H9 (cell line): ENCODE data around the gene HERC3. TPM values are rescaled to one million over a fixed set of nuclear protein-coding genes. Genes with fewer than 3 reads are reported as not detected.

Experiments
- DNase-seq: peaks from one replicate; pipeline ENCODE4 v3.0.0-alpha.2; 2017
- H2AFZ ChIP-seq: one replicate; pipeline ENCODE4 v1.6.1; 2013; ENCODE audit warnings: mild to moderate bottlenecking, low read length, control low read depth, moderate library complexity
- H2AK5ac ChIP-seq: 2 replicates; pipeline ENCODE4 v1.6.1; 2013; ENCODE audit warnings: low read length, control low read depth, mixed read lengths; ENCODE audit not compliant: insufficient read length
- H2BK120ac ChIP-seq: one replicate; pipeline ENCODE4 v1.6.1; 2013; ENCODE audit warnings: low read depth, mild to moderate bottlenecking, low read length, control low read depth, inconsistent platforms; ENCODE audit not compliant: poor library complexity, severe bottlenecking
- H2BK12ac ChIP-seq: 2 replicates; pipeline ENCODE4 v1.6.1; 2013; ENCODE audit warnings: low read length, control low read depth, mixed read lengths, low read depth; ENCODE audit not compliant: insufficient read length
- H2BK15ac ChIP-seq: 2 replicates; pipeline ENCODE4 v1.6.1; 2013; ENCODE audit warnings: low read depth, low read length, control low read depth
- H2BK20ac ChIP-seq: one replicate; pipeline ENCODE4 v1.6.1; 2013; ENCODE audit warnings: low read depth, mild to moderate bottlenecking, low read length, control low read depth, inconsistent platforms; ENCODE audit not compliant: poor library complexity, severe bottlenecking
- H2BK5ac ChIP-seq: 2 replicates; pipeline ENCODE4 v1.6.1; 2013; ENCODE audit warnings: low read length, control low read depth, mixed read lengths; ENCODE audit not compliant: insufficient read length
- H3K14ac ChIP-seq: 2 replicates; pipeline ENCODE4 v1.6.1; 2013; ENCODE audit warnings: low read length, control low read depth; ENCODE audit not compliant: insufficient read depth
- H3K18ac ChIP-seq: 2 replicates; pipeline ENCODE4 v1.6.1; 2013; ENCODE audit warnings: low read depth, mild to moderate bottlenecking, mixed read lengths, low read length, control low read depth; ENCODE audit not compliant: insufficient read length
- H3K23ac ChIP-seq: 2 replicates; pipeline ENCODE4 v1.6.1; 2013; ENCODE audit warnings: low read length, control low read depth, mixed read lengths, low read depth; ENCODE audit not compliant: insufficient read length
- H3K23me2 ChIP-seq: 2 replicates; pipeline ENCODE4 v1.6.1; 2013; ENCODE audit warnings: low read depth, mild to moderate bottlenecking, mixed read lengths, low read length, control low read depth; ENCODE audit not compliant: insufficient read length, poor library complexity, severe bottlenecking
- H3K27ac ChIP-seq: 2 replicates; pipeline ENCODE4 v1.5.1; 2013; ENCODE audit warnings: low read length, control low read depth, mixed read lengths, low read depth; ENCODE audit not compliant: insufficient read length
- H3K27me3 ChIP-seq: 2 replicates; pipeline ENCODE4 v1.6.1; 2013; ENCODE audit warnings: low read length, control low read depth, inconsistent platforms; ENCODE audit not compliant: insufficient read depth
- H3K4ac ChIP-seq: 2 replicates; pipeline ENCODE4 v1.6.1; 2013; ENCODE audit warnings: low read depth, mild to moderate bottlenecking, control low read depth, inconsistent platforms, low read length, moderate library complexity
- H3K4me1 ChIP-seq: 2 replicates; pipeline ENCODE4 v1.6.1; 2013; ENCODE audit warnings: low read length, control low read depth, inconsistent platforms; ENCODE audit not compliant: insufficient read depth
- H3K4me2 ChIP-seq: 2 replicates; pipeline ENCODE4 v1.6.1; 2013; ENCODE audit warnings: low read length, control low read depth, mixed read lengths; ENCODE audit not compliant: insufficient read length, insufficient read depth
- H3K56ac ChIP-seq: 2 replicates; pipeline ENCODE4 v1.6.1; 2013; ENCODE audit warnings: low read depth, mild to moderate bottlenecking, mixed read lengths, low read length, control low read depth; ENCODE audit not compliant: insufficient read length
- H3K79me1 ChIP-seq: 2 replicates; pipeline ENCODE4 v1.6.1; 2013; ENCODE audit warnings: low read depth, mild to moderate bottlenecking, moderate library complexity, low read length, control low read depth, inconsistent platforms; ENCODE audit not compliant: insufficient read depth, poor library complexity, severe bottlenecking
- H3K79me2 ChIP-seq: 2 replicates; pipeline ENCODE4 v1.6.1; 2013; ENCODE audit warnings: low read length, control low read depth, inconsistent platforms; ENCODE audit not compliant: insufficient read depth
- H3K9ac ChIP-seq: 2 replicates; pipeline ENCODE4 v1.6.1; 2013; ENCODE audit warnings: low read length, control low read depth, mixed read lengths; ENCODE audit not compliant: insufficient read length; ENCODE audit errors: extremely low read depth
- H3K9me3 ChIP-seq: one replicate; pipeline ENCODE4 v1.6.1; 2013; ENCODE audit warnings: low read depth, low read length, inconsistent platforms; ENCODE audit not compliant: control insufficient read depth
- H3T11ph ChIP-seq: one replicate; pipeline ENCODE4 v1.6.1; 2013; ENCODE audit warnings: mild to moderate bottlenecking, low read length, control low read depth, inconsistent platforms
- H4K20me1 ChIP-seq: one replicate; pipeline ENCODE4 v1.6.1; 2013; ENCODE audit not compliant: control insufficient read depth, insufficient read length, insufficient read depth
- H4K5ac ChIP-seq: 2 replicates; pipeline ENCODE4 v1.6.1; 2013; ENCODE audit warnings: low read depth, mild to moderate bottlenecking, mixed read lengths, low read length, control low read depth; ENCODE audit not compliant: insufficient read length
- H4K8ac ChIP-seq: replicated peaks from 2 replicates; pipeline ENCODE4 v1.6.1; 2013; ENCODE audit warnings: low read length, control low read depth, mixed read lengths, low read depth; ENCODE audit not compliant: insufficient read length
- H4K91ac ChIP-seq: 2 replicates; pipeline ENCODE4 v1.6.1; 2013; ENCODE audit warnings: low read depth, mild to moderate bottlenecking, moderate library complexity, mixed read lengths, low read length, control low read depth; ENCODE audit not compliant: insufficient read length
- H3K27ac Mint-ChIP-seq, 3 experiments: 2 replicates in 2 of 3; 3 replicates in 1 of 3; pipeline ENCODE4 v1.8.0; 2020 to 2021; ENCODE audit warnings: mixed read lengths in 3 of 3, mild to moderate bottlenecking in 1 of 3, moderate library complexity in 1 of 3
- H3K27me3 Mint-ChIP-seq: 2 replicates; pipeline ENCODE4 v1.8.0; 2021; ENCODE audit warnings: low read depth, mild to moderate bottlenecking, moderate library complexity, mixed read lengths
- H3K36me3 Mint-ChIP-seq, 3 experiments: 2 replicates in 2 of 3; 3 replicates in 1 of 3; pipeline ENCODE4 v1.8.0; 2020 to 2021; ENCODE audit warnings: low read depth in 3 of 3, mixed read lengths in 3 of 3; ENCODE audit not compliant: insufficient read depth in 1 of 3
- H3K4me1 Mint-ChIP-seq, 2 experiments: 2 replicates each; pipeline ENCODE4 v1.8.0; 2020; ENCODE audit warnings: mixed read lengths in 2 of 2
- H3K4me3 Mint-ChIP-seq, 2 experiments: 2 replicates in 1 of 2; 3 replicates in 1 of 2; pipeline ENCODE4 v1.8.0; 2020 to 2021; ENCODE audit warnings: mild to moderate bottlenecking in 2 of 2, mixed read lengths in 2 of 2, moderate library complexity in 1 of 2
- H3K9me3 Mint-ChIP-seq, 2 experiments: 2 replicates in 1 of 2; 3 replicates in 1 of 2; pipeline ENCODE4 v1.8.0; 2020; ENCODE audit warnings: mild to moderate bottlenecking in 2 of 2, mixed read lengths in 2 of 2, moderate library complexity in 1 of 2
- WGBS: extraction: QIAGEN DNeasy Blood & Tissue Kit; methylation state at CpG from one replicate; pipeline ENCODE4 v1.1.7; 2013; ENCODE audit warnings: missing lambda C conversion rate, low lambda C conversion rate, mixed read lengths; ENCODE audit not compliant: insufficient read length; ENCODE audit errors: extremely low coverage; 5-methylcytosine and 5-hydroxymethylcytosine counted together
- total RNA-seq: library from RNA; stranded (reverse); gene quantifications from 2 replicates; pipeline ENCODE4 v1.2.1, GENCODE V29; 2021
- TF ChIP-seq, protein P1 (sequence below): fragments of 200-600 bp; sonication (generic); conservative IDR thresholded peaks from 3 replicates; pipeline ENCODE4 v1.8.0; 2021; ENCODE audit warnings: antibody characterized with exemption, mild to moderate bottlenecking

Gene HERC3
- total RNA-seq, 1 experiment from 2014 or later, result 2.9 TPM

GRCh38 chr4:88709989-88710388 lies 117.7 kb downstream of the HERC3 start:
- Histone ChIP-seq H2BK120ac (no peak overlapping the region), H3K79me1 (no peaks in the 10 kb centered on the region), H4K91ac (no peak overlapping the region), H3T11ph (no peak overlapping the region), H2BK12ac (no peak overlapping the region), H2AK5ac (no peak overlapping the region), H3K4me1 (no peaks in the 10 kb centered on the region), H4K20me1 (no peaks in the 10 kb centered on the region), H3K27ac (no peak overlapping the region), H2BK15ac (no peak overlapping the region), H3K79me2 (no peaks in the 10 kb centered on the region), H3K23me2 (no peaks in the 10 kb centered on the region), H4K5ac (no peak overlapping the region), H2AFZ (no peak overlapping the region), H3K23ac (no peak overlapping the region), H2BK20ac (no peak overlapping the region), H3K9me3 (no peaks in the 10 kb centered on the region), H3K56ac (no peak overlapping the region), H3K27me3 (no peaks in the 10 kb centered on the region), H4K8ac (no peak overlapping the region), H3K14ac (no peak overlapping the region), H2BK5ac (no peak overlapping the region), H3K4me2 (no peak overlapping the region), H3K18ac (no peak overlapping the region), H3K4ac (no peak overlapping the region), H3K9ac (no peak overlapping the region)
- no peaks in the 10 kb centered on the region for H3K9me3 Mint-ChIP-seq
- H3K4me3 Mint-ChIP-seq, result no peak overlapping the region
- no peaks in the 10 kb centered on the region for H3K4me1 Mint-ChIP-seq
- no peak overlapping the region for H3K27ac Mint-ChIP-seq
- WGBS, result no CpG with 5 or more reads among the region's 1 CpG
- DNase-seq, result no peak
- TF ChIP-seq, protein P1, sequence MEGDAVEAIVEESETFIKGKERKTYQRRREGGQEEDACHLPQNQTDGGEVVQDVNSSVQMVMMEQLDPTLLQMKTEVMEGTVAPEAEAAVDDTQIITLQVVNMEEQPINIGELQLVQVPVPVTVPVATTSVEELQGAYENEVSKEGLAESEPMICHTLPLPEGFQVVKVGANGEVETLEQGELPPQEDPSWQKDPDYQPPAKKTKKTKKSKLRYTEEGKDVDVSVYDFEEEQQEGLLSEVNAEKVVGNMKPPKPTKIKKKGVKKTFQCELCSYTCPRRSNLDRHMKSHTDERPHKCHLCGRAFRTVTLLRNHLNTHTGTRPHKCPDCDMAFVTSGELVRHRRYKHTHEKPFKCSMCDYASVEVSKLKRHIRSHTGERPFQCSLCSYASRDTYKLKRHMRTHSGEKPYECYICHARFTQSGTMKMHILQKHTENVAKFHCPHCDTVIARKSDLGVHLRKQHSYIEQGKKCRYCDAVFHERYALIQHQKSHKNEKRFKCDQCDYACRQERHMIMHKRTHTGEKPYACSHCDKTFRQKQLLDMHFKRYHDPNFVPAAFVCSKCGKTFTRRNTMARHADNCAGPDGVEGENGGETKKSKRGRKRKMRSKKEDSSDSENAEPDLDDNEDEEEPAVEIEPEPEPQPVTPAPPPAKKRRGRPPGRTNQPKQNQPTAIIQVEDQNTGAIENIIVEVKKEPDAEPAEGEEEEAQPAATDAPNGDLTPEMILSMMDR, result no peak
- no peaks in the 10 kb centered on the region; a peak in 1 of 7 replicates for H3K36me3 Mint-ChIP-seq
- H3K27me3 Mint-ChIP-seq, result no peaks in the 10 kb centered on the region
